Activated CD4-positive, alpha-beta T cell treated with anti-CD3 and anti-CD28 coated beads, Interleukin-2, amount 10 ng/mL, durations not matched to agents 7 days and 5 days (primary cell): ENCODE results near the gene LIN28B. TPM values are rescaled to one million over a fixed set of nuclear protein-coding genes. Genes with fewer than 3 reads are reported as not detected.

Experiments used
- CTCF ChIA-PET: fragments of 350-600 bp; sonication (Branson Sonifier 250); formaldehyde crosslinking; loops from one replicate; lab custom pipeline; 2021; ENCODE audit warnings: antibody characterized with exemption; lab: Charles Lee
- POLR2A ChIA-PET: fragments of 350-600 bp; sonication (Branson Sonifier 250); formaldehyde crosslinking; loops from one replicate; lab custom pipeline; 2021; ENCODE audit warnings: antibody characterized with exemption; lab: Charles Lee
- DNase-seq: peaks from one replicate; pipeline ENCODE4 v3.0.0-alpha.2; 2020
- H3K27ac Mint-ChIP-seq: one replicate; pipeline ENCODE4 v1.8.0; 2021; ENCODE audit warnings: mild to moderate bottlenecking, moderate library complexity, mixed read lengths
- H3K27me3 Mint-ChIP-seq: one replicate; pipeline ENCODE4 v1.8.0; 2021; ENCODE audit warnings: mixed read lengths
- H3K36me3 Mint-ChIP-seq: one replicate; pipeline ENCODE4 v1.8.0; 2021; ENCODE audit warnings: low read depth, mixed read lengths
- H3K4me1 Mint-ChIP-seq: one replicate; pipeline ENCODE4 v1.8.0; 2021; ENCODE audit warnings: mixed read lengths
- H3K4me3 Mint-ChIP-seq: one replicate; pipeline ENCODE4 v1.8.0; 2021; ENCODE audit warnings: mild to moderate bottlenecking, moderate library complexity, mixed read lengths
- H3K9me3 Mint-ChIP-seq: one replicate; pipeline ENCODE4 v1.8.0; 2021; ENCODE audit warnings: mixed read lengths
- total RNA-seq, 2 experiments: library from RNA; stranded (reverse); gene quantifications; one replicate each; pipeline ENCODE4 v1.2.3, GENCODE V29; 2021

The LIN28B gene
- total RNA-seq, 2 experiments from 2014 or later: not detected

- no peak overlapping the region for H3K27ac Mint-ChIP-seq
- DNase-seq: no peak
- no peaks in the 10 kb centered on the region for H3K4me1 Mint-ChIP-seq
- no peaks in the 10 kb centered on the region for H3K9me3 Mint-ChIP-seq
- H3K36me3 Mint-ChIP-seq: no peaks in the 10 kb centered on the region
- peaks cover 31% of the 10 kb centered on the region for H3K27me3 Mint-ChIP-seq
- ChIA-PET POLR2A (no interaction called here), CTCF (interaction anchor here (0.7 kb wide), 1 partner anchor 12 kb away, joined by 3 read pairs; no protein-coding TSS in a partner anchor)
- no peak overlapping the region for H3K4me3 Mint-ChIP-seq
Observed at GRCh38 chr6:105113422-105113821, 156.5 kb downstream of the LIN28B start.

DNA sequence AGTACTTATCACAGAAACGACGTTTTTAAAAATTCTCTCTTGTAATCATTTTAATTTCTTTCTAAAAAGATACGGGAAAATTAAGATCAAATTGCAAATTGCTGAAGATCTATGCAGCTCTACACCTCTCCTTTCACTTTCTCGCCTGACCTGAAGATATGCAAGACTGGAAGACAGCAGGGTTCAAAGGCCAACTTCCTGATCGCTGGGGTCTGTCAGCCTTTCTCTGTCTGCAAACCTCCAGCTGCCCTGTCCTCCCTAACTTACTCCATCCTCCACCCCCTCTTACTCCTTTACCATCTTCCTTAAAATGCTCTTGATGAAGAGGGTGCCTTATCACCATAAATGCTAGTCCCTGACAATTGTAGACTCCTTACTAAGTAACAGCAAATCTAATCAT, 159.2 kb downstream of the LIN28B start:
- H3K27ac Mint-ChIP-seq: no peak overlapping the region

GRCh38 chr6:105120570-105120969, 163.7 kb downstream of the LIN28B start:
- ChIA-PET POLR2A (no interaction called here), CTCF (interaction anchor here (0.6 kb wide), 1 partner anchor 143 kb away, joined by 4 read pairs; no protein-coding TSS in a partner anchor)
- Mint-ChIP-seq H3K36me3 (no peaks in the 10 kb centered on the region), H3K27me3 (peaks cover 19% of the 10 kb centered on the region), H3K4me3 (no peak overlapping the region), H3K9me3 (no peaks in the 10 kb centered on the region), H3K4me1 (no peaks in the 10 kb centered on the region), H3K27ac (no peak overlapping the region)
- no peak for DNase-seq

More for the DNA sequence above, 159.2 kb downstream of the LIN28B start:
- POLR2A ChIA-PET: no interaction called here
- no peaks in the 10 kb centered on the region for H3K9me3 Mint-ChIP-seq
- H3K27me3 Mint-ChIP-seq: peaks cover 28% of the 10 kb centered on the region
- H3K36me3 Mint-ChIP-seq: no peaks in the 10 kb centered on the region
- no peak for DNase-seq
- H3K4me1 Mint-ChIP-seq: no peaks in the 10 kb centered on the region
- CTCF ChIA-PET: no interaction called here
- no peak overlapping the region for H3K4me3 Mint-ChIP-seq

- H3K4me3 Mint-ChIP-seq: no peak overlapping the region
- H3K9me3 Mint-ChIP-seq: no peaks in the 10 kb centered on the region
- no peaks in the 10 kb centered on the region for H3K4me1 Mint-ChIP-seq
- ChIA-PET POLR2A (no interaction called here), CTCF (no interaction called here)
- H3K27me3 Mint-ChIP-seq: peaks cover 16% of the 10 kb centered on the region
- H3K27ac Mint-ChIP-seq: no peak overlapping the region
- H3K36me3 Mint-ChIP-seq: no peaks in the 10 kb centered on the region
- DNase-seq: no peak
Observed at GRCh38 chr6:105121981-105122380, 165.1 kb downstream of the LIN28B start.

DNA sequence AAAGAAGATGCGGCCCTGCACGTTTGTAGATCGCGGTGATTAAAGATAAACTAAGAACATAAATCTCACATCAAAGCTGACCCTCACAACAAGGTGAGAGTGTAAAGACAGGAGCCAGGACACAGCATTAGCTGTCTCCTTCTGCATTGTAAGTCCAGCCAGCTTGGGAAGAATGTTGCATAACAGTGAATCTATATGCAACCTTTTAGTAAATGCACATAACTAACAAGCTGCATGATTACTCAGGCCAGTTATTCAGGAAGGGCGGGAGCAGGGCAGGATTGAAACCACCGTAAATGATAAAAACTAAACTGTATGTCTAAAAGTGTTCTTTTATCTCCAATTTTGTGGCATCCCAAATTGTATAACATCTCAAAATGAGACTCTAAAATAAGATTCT, 165.8 kb downstream of the LIN28B start:
- H3K27ac Mint-ChIP-seq: no peak overlapping the region

More for the DNA sequence above, 165.8 kb downstream of the LIN28B start:
- Mint-ChIP-seq H3K9me3 (no peaks in the 10 kb centered on the region), H3K36me3 (no peaks in the 10 kb centered on the region), H3K4me3 (no peak overlapping the region), H3K4me1 (no peaks in the 10 kb centered on the region), H3K27me3 (peaks cover 12% of the 10 kb centered on the region)
- ChIA-PET CTCF (no interaction called here), POLR2A (no interaction called here)
- DNase-seq: no peak

Other genes starting within 250 kb of the LIN28B start
- gene HACE1, start 97.2 kb upstream of the LIN28B start, total RNA-seq: 10 to 100 TPM; 11.9 to 13.1 TPM
- gene POPDC3, start 222.9 kb downstream of the LIN28B start, total RNA-seq: not detected